IgD-negative memory B cell (primary cell): ENCODE results near the gene DNAJB1. TPM values are rescaled to one million over a fixed set of nuclear protein-coding genes. Genes with fewer than 3 reads are reported as not detected.

Experiments used
- H3K27ac Mint-ChIP-seq, 3 donors: one replicate each; pipeline ENCODE4 v1.8.0; 2020 to 2022; ENCODE audit warnings: mild to moderate bottlenecking in 3 of 3, mixed read lengths in 3 of 3, moderate library complexity in 1 of 3
- H3K27me3 Mint-ChIP-seq: one replicate; pipeline ENCODE4 v1.8.0; 2021; ENCODE audit warnings: mixed read lengths
- H3K36me3 Mint-ChIP-seq: one replicate; pipeline ENCODE4 v1.8.0; 2020; ENCODE audit warnings: mild to moderate bottlenecking, mixed read lengths
- H3K4me1 Mint-ChIP-seq, 3 donors: one replicate each; pipeline ENCODE4 v1.8.0; 2020 to 2022; ENCODE audit warnings: mixed read lengths in 3 of 3, mild to moderate bottlenecking in 1 of 3
- H3K4me3 Mint-ChIP-seq, 4 donors: one replicate each; pipeline ENCODE4 v1.8.0; 2020 to 2022; ENCODE audit warnings: mild to moderate bottlenecking in 4 of 4, mixed read lengths in 4 of 4, moderate library complexity in 3 of 4
- H3K9me3 Mint-ChIP-seq, 3 donors: one replicate each; pipeline ENCODE4 v1.8.0; 2020 to 2021; ENCODE audit warnings: mixed read lengths in 3 of 3, mild to moderate bottlenecking in 1 of 3
- polyA plus RNA-seq: library from polyadenylated mRNA; unstranded; fragments of 300-500 nt; fragmentation: Illumina TruSeq; gene quantifications from one replicate; pipeline ENCODE4 v1.2.3, GENCODE V29; 2021

The DNAJB1 gene
- polyA plus RNA-seq, 1 donor from 2014 or later: 77.1 TPM

GRCh38 chr19:14470031-14470876 is 47.9 kb downstream of the DNAJB1 start:
- Mint-ChIP-seq H3K9me3 (no peaks in the 10 kb centered on the region), H3K36me3 (peaks cover 1% of the 10 kb centered on the region), H3K4me1 (peaks cover 0 to 9% (median 7%) of the 10 kb centered on the region in 3 donors), H3K27ac (no peak overlapping the region), H3K27me3 (peaks cover 17% of the 10 kb centered on the region), H3K4me3 (no peak overlapping the region)

- Mint-ChIP-seq H3K4me1 (peaks cover 0 to 2% (median 0%) of the 10 kb centered on the region in 3 donors), H3K27me3 (peaks cover 3% of the 10 kb centered on the region), H3K9me3 (no peaks in the 10 kb centered on the region), H3K4me3 (peak overlapping the region in 1 of 4 donors; percentile 12), H3K36me3 (peaks cover 1% of the 10 kb centered on the region), H3K27ac (peak overlapping the region in 1 of 3 donors; percentile 18)
These were observed 50.4 kb downstream of the DNAJB1 start for GRCh38 chr19:14467816-14468215.

GRCh38 chr19:14467391-14467790 is 50.8 kb downstream of the DNAJB1 start:
- Mint-ChIP-seq H3K9me3 (no peaks in the 10 kb centered on the region), H3K27me3 (no peaks in the 10 kb centered on the region), H3K36me3 (peaks cover 1% of the 10 kb centered on the region), H3K4me3 (no peak overlapping the region), H3K27ac (no peak overlapping the region), H3K4me1 (peaks cover 0 to 1% (median 0%) of the 10 kb centered on the region in 3 donors)

Other genes with a start within 250 kb of the DNAJB1 start
- gene ADGRE5, start 137.0 kb downstream of the DNAJB1 start, polyA plus RNA-seq: 89.3 TPM
- gene DDX39A, start 99.1 kb downstream of the DNAJB1 start, polyA plus RNA-seq: 169 TPM
- gene PKN1, start 85.1 kb downstream of the DNAJB1 start, polyA plus RNA-seq: 52.6 TPM
- not detected for gene PTGER1, start 43.0 kb downstream of the DNAJB1 start, polyA plus RNA-seq
- 10.1 TPM for gene GIPC1, start 22.3 kb downstream of the DNAJB1 start, polyA plus RNA-seq
- 145 TPM for gene TECR, start 11.2 kb upstream of the DNAJB1 start, polyA plus RNA-seq
- gene NDUFB7, start 53.7 kb upstream of the DNAJB1 start, polyA plus RNA-seq: 224 TPM
- 27.0 TPM for gene CLEC17A, start 64.7 kb upstream of the DNAJB1 start, polyA plus RNA-seq
- gene ADGRE3, start 156.4 kb upstream of the DNAJB1 start, polyA plus RNA-seq: not detected
- 6.2 TPM for gene ZNF333, start 171.7 kb upstream of the DNAJB1 start, polyA plus RNA-seq